IPS-20b (cell line): ENCODE measurements around the gene GSK3B.
"Not testable (repeated sequence)": the region's sequence is repeated elsewhere in the genome, so short reads cannot be mapped to it uniquely, and the experiment has no call there.

Source experiments
- H3K27ac ChIP-seq: one replicate; pipeline ENCODE4 v1.5.1; 2013; ENCODE audit warnings: low read length
- H3K27me3 ChIP-seq: 2 replicates; pipeline ENCODE4 v1.6.1; 2013; ENCODE audit warnings: mild to moderate bottlenecking, low read length, inconsistent platforms; ENCODE audit not compliant: insufficient read depth
- H3K36me3 ChIP-seq: 2 replicates; pipeline ENCODE4 v1.6.1; 2013; ENCODE audit warnings: low read depth, mild to moderate bottlenecking, inconsistent platforms, low read length, moderate library complexity; ENCODE audit not compliant: insufficient read depth
- H3K4me1 ChIP-seq: 2 replicates; pipeline ENCODE4 v1.6.1; 2013; ENCODE audit warnings: mild to moderate bottlenecking, control low read depth, inconsistent platforms, low read length, moderate library complexity; ENCODE audit not compliant: insufficient read depth
- H3K4me3 ChIP-seq: 2 replicates; pipeline ENCODE4 v1.5.1; 2013; ENCODE audit warnings: mild to moderate bottlenecking, low read length, inconsistent platforms
- H3K9ac ChIP-seq: 2 replicates; pipeline ENCODE4 v1.6.1; 2013; ENCODE audit warnings: low read depth, mild to moderate bottlenecking, inconsistent platforms, low read length, moderate library complexity
- H3K9me3 ChIP-seq: 2 replicates; pipeline ENCODE4 v1.6.1; 2013; ENCODE audit warnings: mild to moderate bottlenecking, low read depth, low read length, inconsistent platforms; ENCODE audit not compliant: insufficient read depth

The GSK3B gene

GRCh38 chr3:119990888-119991287 is 103.4 kb downstream of the GSK3B start:
- H3K27ac ChIP-seq, result no peak overlapping the region
- H3K4me1 ChIP-seq, result no peaks in the 10 kb centered on the region
- H3K9me3 ChIP-seq, result peaks cover 4% of the 10 kb centered on the region; the same call in 1 of the 2 replicates
- H3K9ac ChIP-seq, result no peak overlapping the region
- H3K36me3 ChIP-seq, result no peaks in the 10 kb centered on the region
- no peak overlapping the region for H3K4me3 ChIP-seq
- H3K27me3 ChIP-seq, result no peaks in the 10 kb centered on the region

GRCh38 chr3:119989981-119990655 is 104.1 kb downstream of the GSK3B start:
- no peak overlapping the region for H3K9ac ChIP-seq
- no peaks in the 10 kb centered on the region for H3K36me3 ChIP-seq
- no peaks in the 10 kb centered on the region for H3K27me3 ChIP-seq
- no peak overlapping the region for H3K4me3 ChIP-seq
- no peaks in the 10 kb centered on the region for H3K4me1 ChIP-seq
- peaks cover 4% of the 10 kb centered on the region; the same call in 1 of the 2 replicates for H3K9me3 ChIP-seq
- no peak overlapping the region for H3K27ac ChIP-seq

GRCh38 chr3:119986812-119987211 is 107.4 kb downstream of the GSK3B start:
- H3K36me3 ChIP-seq, H3K4me1 ChIP-seq, H3K27ac ChIP-seq, H3K9me3 ChIP-seq, H3K4me3 ChIP-seq, H3K9ac ChIP-seq, H3K27me3 ChIP-seq: not testable (repeated sequence)

- no peaks in the 10 kb centered on the region for H3K27me3 ChIP-seq
- H3K36me3 ChIP-seq, result no peaks in the 10 kb centered on the region
- no peaks in the 10 kb centered on the region for H3K4me1 ChIP-seq
These were observed 112.9 kb downstream of the GSK3B start for GRCh38 chr3:119981386-119981785.

GRCh38 chr3:119978554-119979208 is 115.6 kb downstream of the GSK3B start:
- Histone ChIP-seq H3K36me3 (no peaks in the 10 kb centered on the region), H3K27ac (no peak overlapping the region), H3K4me3 (no peak overlapping the region), H3K9ac (no peak overlapping the region), H3K9me3 (no peaks in the 10 kb centered on the region), H3K27me3 (no peaks in the 10 kb centered on the region), H3K4me1 (no peaks in the 10 kb centered on the region)

More at GRCh38 chr3:119981386-119981785, 112.9 kb downstream of the GSK3B start:
- Histone ChIP-seq H3K9me3 (no peaks in the 10 kb centered on the region), H3K27ac (no peak overlapping the region), H3K9ac (no peak overlapping the region), H3K4me3 (no peak overlapping the region)

GRCh38 chr3:119977353-119977752 is 116.9 kb downstream of the GSK3B start:
- Histone ChIP-seq H3K4me3 (no peak overlapping the region), H3K27me3 (no peaks in the 10 kb centered on the region), H3K36me3 (no peaks in the 10 kb centered on the region), H3K9ac (no peak overlapping the region), H3K9me3 (no peaks in the 10 kb centered on the region), H3K4me1 (no peaks in the 10 kb centered on the region), H3K27ac (no peak overlapping the region)

- Histone ChIP-seq H3K9me3 (no peaks in the 10 kb centered on the region), H3K4me3 (no peak overlapping the region), H3K27ac (no peak overlapping the region), H3K4me1 (no peaks in the 10 kb centered on the region), H3K36me3 (no peaks in the 10 kb centered on the region), H3K9ac (no peak overlapping the region), H3K27me3 (no peaks in the 10 kb centered on the region)
These were observed 118.0 kb downstream of the GSK3B start for GRCh38 chr3:119976214-119976613.

- Histone ChIP-seq H3K4me1 (no peaks in the 10 kb centered on the region), H3K27me3 (no peaks in the 10 kb centered on the region), H3K4me3 (no peak overlapping the region), H3K27ac (no peak overlapping the region), H3K9me3 (no peaks in the 10 kb centered on the region), H3K36me3 (no peaks in the 10 kb centered on the region), H3K9ac (no peak overlapping the region)
These were observed 119.6 kb downstream of the GSK3B start for GRCh38 chr3:119974656-119975055.

GRCh38 chr3:119973018-119973646 is 121.1 kb downstream of the GSK3B start:
- Histone ChIP-seq H3K27me3 (no peaks in the 10 kb centered on the region), H3K9me3 (no peaks in the 10 kb centered on the region), H3K27ac (no peak overlapping the region), H3K4me1 (no peaks in the 10 kb centered on the region), H3K4me3 (no peak overlapping the region), H3K36me3 (no peaks in the 10 kb centered on the region), H3K9ac (no peak overlapping the region)

- H3K4me3 ChIP-seq, result no peak overlapping the region
- H3K9me3 ChIP-seq, result no peaks in the 10 kb centered on the region
- no peak overlapping the region for H3K27ac ChIP-seq
- H3K4me1 ChIP-seq, result no peaks in the 10 kb centered on the region
- H3K27me3 ChIP-seq, result no peaks in the 10 kb centered on the region
- no peaks in the 10 kb centered on the region for H3K36me3 ChIP-seq
- H3K9ac ChIP-seq, result no peak overlapping the region
These were observed 124.5 kb downstream of the GSK3B start for GRCh38 chr3:119969759-119970158.

GRCh38 chr3:119967353-119968006 is 126.8 kb downstream of the GSK3B start:
- no peak overlapping the region for H3K4me3 ChIP-seq
- no peaks in the 10 kb centered on the region for H3K36me3 ChIP-seq
- H3K9ac ChIP-seq, result no peak overlapping the region
- H3K27ac ChIP-seq, result no peak overlapping the region
- H3K27me3 ChIP-seq, result no peaks in the 10 kb centered on the region
- H3K4me1 ChIP-seq, result no peaks in the 10 kb centered on the region
- no peaks in the 10 kb centered on the region for H3K9me3 ChIP-seq
